ENCODE measurements around the gene CDK16. TPM values are rescaled to one million over a fixed set of nuclear protein-coding genes. Genes with fewer than 3 reads are reported as not detected.

CDK16 gene
- polyA plus RNA-seq, 1 donor (not counting 4 experiments of a cell fraction or from before 2014, with no cell fraction given) = 79.3 TPM

- dilution Hi-C loops (cut with MboI; ENCODE audit: extremely low pct_ligation_motif_present, low sequenced_read_pairs) = no loop called here
- DNase-seq (ENCODE audit: low read depth, low spot score) (no peak), FAIRE-seq (no peak)
- Histone ChIP-seq H3K4me3 (ENCODE audit: control insufficient read depth in 2 of 3, extremely low read depth in 1 of 3, insufficient read depth in 2 of 3, low read depth in 1 of 3, low read length in 3 of 3) (no peak overlapping the region), H3K4me2 (ENCODE audit: control insufficient read depth, extremely low read depth, insufficient read depth, low read depth, low read length) (peak overlapping the region; percentile 93), H2AFZ (ENCODE audit: control insufficient read depth, low read length) (no peak overlapping the region), H3K36me3 (ENCODE audit: control insufficient read depth in 2 of 2, extremely low read depth in 1 of 2, insufficient read depth in 2 of 2, low read length in 2 of 2) (peaks cover 36 to 44% of the 10 kb centered on the region in 2 experiments), H3K27me3 (ENCODE audit: control insufficient read depth, extremely low read depth, insufficient read depth, low read length) (no peaks in the 10 kb centered on the region), H3K27ac (ENCODE audit: control insufficient read depth, insufficient read depth, low read length) (peak overlapping the region; percentile 95), H3K4me1 (ENCODE audit: control insufficient read depth, extremely low read depth, insufficient read depth, low read length) (peaks cover 34% of the 10 kb centered on the region), H4K20me1 (ENCODE audit: control insufficient read depth, extremely low read depth, insufficient read depth, low read length) (peaks cover 27% of the 10 kb centered on the region), H3K9me3 (ENCODE audit: control insufficient read depth, low read depth, low read length) (no peaks in the 10 kb centered on the region), H3K9me1 (ENCODE audit: control insufficient read depth, extremely low read depth, insufficient read depth, low read length) (no peaks in the 10 kb centered on the region), H3K79me2 (ENCODE audit: control insufficient read depth, insufficient read depth, low read length) (peaks cover 29% of the 10 kb centered on the region), H3K9ac (ENCODE audit: control insufficient read depth, extremely low read depth, insufficient read depth, low read length) (peak overlapping the region; percentile 81)
- TF ChIP-seq EZH2 (IDR thresholded peaks at IDR 0.05; ENCODE audit: low read length) (no peak), CTCF (optimal IDR thresholded peaks at IDR 0.05 in 1 of 3, IDR thresholded peaks at IDR 0.05 in 1 of 3, conservative IDR thresholded peaks at IDR 0.05 in 1 of 3; ENCODE audit: extremely low read depth in 1 of 3, insufficient read depth in 2 of 3, low read length in 3 of 3) (no peak)
These were observed 2.0 kb upstream of the CDK16 start for GRCh38 chrX:47216393-47216925.

- dilution Hi-C loops (cut with MboI; ENCODE audit: extremely low pct_ligation_motif_present, low sequenced_read_pairs) = no loop called here
- DNase-seq (ENCODE audit: low read depth, low spot score) = peak; percentile 82
- Histone ChIP-seq H3K9ac (ENCODE audit: control insufficient read depth, extremely low read depth, insufficient read depth, low read length) (peak overlapping the region; percentile 81), H3K4me1 (ENCODE audit: control insufficient read depth, extremely low read depth, insufficient read depth, low read length) (peaks cover 34% of the 10 kb centered on the region), H3K27me3 (ENCODE audit: control insufficient read depth, extremely low read depth, insufficient read depth, low read length) (no peaks in the 10 kb centered on the region), H3K4me2 (ENCODE audit: control insufficient read depth, extremely low read depth, insufficient read depth, low read depth, low read length) (peak overlapping the region; percentile 93), H3K79me2 (ENCODE audit: control insufficient read depth, insufficient read depth, low read length) (peaks cover 37% of the 10 kb centered on the region), H4K20me1 (ENCODE audit: control insufficient read depth, extremely low read depth, insufficient read depth, low read length) (peaks cover 27% of the 10 kb centered on the region), H3K9me1 (ENCODE audit: control insufficient read depth, extremely low read depth, insufficient read depth, low read length) (no peaks in the 10 kb centered on the region), H3K9me3 (ENCODE audit: control insufficient read depth, low read depth, low read length) (no peaks in the 10 kb centered on the region), H3K4me3 (ENCODE audit: control insufficient read depth in 2 of 3, extremely low read depth in 1 of 3, insufficient read depth in 2 of 3, low read depth in 1 of 3, low read length in 3 of 3) (peak overlapping the region in 2 of 3 experiments; percentile 47), H2AFZ (ENCODE audit: control insufficient read depth, low read length) (no peak overlapping the region), H3K27ac (ENCODE audit: control insufficient read depth, insufficient read depth, low read length) (peak overlapping the region; percentile 95), H3K36me3 (ENCODE audit: control insufficient read depth in 2 of 2, extremely low read depth in 1 of 2, insufficient read depth in 2 of 2, low read length in 2 of 2) (peaks cover 32 to 41% of the 10 kb centered on the region in 2 experiments)
- FAIRE-seq = peak; percentile 90
- TF ChIP-seq EZH2 (IDR thresholded peaks at IDR 0.05; ENCODE audit: low read length) = no peak
- no peak for TF ChIP-seq CTCF (optimal IDR thresholded peaks at IDR 0.05 in 1 of 3, IDR thresholded peaks at IDR 0.05 in 1 of 3, conservative IDR thresholded peaks at IDR 0.05 in 1 of 3; ENCODE audit: extremely low read depth in 1 of 3, insufficient read depth in 2 of 3, low read length in 3 of 3)
These were observed 1.2 kb upstream of the CDK16 start for GRCh38 chrX:47217121-47217851.

Data from keratinocyte (primary cell).